M059J (cell line): ENCODE results near the gene HPCAL1. TPM values are rescaled to one million over a fixed set of nuclear protein-coding genes. Genes with fewer than 3 reads are reported as not detected.

Source experiments
- DNase-seq: peaks from one replicate; pipeline ENCODE4 v3.0.0-alpha.2; 2012; ENCODE audit warnings: low read depth
- total RNA-seq: library from RNA; depleted of rRNA; stranded (reverse); fragments of >200 nt; shearing (Covaris generic); gene quantifications from 2 replicates; pipeline ENCODE4 v1.2.3, GENCODE V29; 2014

The HPCAL1 gene
- total RNA-seq, 1 experiment from 2014 or later, result 267 TPM

DNA sequence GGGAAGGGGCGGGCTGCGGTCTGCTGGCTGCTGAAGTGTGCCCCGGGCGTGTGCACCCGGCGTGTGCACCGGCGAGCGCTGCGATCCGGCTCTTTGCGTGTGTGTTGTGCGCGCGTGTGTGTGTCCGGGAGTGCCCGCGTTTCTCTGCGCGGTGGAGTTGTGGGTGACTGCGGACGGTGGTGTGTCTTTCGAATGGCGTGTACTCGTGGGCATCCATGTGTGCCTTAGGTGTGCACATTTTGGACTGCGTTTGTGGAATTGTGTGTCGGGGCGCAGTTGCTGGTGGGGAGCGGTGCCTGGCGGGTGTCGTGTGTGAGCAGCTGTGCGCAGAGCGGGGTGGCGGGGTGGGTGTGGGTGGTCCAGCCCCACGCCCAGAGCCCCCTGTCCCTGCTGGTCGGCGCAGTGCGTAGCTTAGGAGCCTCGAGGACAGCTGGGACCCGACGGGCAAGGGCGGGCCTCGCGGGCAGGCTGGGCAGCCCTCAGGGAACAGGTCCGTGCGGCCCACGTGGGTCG, 533 bp downstream of the HPCAL1 start:
- no peak for DNase-seq

DNA sequence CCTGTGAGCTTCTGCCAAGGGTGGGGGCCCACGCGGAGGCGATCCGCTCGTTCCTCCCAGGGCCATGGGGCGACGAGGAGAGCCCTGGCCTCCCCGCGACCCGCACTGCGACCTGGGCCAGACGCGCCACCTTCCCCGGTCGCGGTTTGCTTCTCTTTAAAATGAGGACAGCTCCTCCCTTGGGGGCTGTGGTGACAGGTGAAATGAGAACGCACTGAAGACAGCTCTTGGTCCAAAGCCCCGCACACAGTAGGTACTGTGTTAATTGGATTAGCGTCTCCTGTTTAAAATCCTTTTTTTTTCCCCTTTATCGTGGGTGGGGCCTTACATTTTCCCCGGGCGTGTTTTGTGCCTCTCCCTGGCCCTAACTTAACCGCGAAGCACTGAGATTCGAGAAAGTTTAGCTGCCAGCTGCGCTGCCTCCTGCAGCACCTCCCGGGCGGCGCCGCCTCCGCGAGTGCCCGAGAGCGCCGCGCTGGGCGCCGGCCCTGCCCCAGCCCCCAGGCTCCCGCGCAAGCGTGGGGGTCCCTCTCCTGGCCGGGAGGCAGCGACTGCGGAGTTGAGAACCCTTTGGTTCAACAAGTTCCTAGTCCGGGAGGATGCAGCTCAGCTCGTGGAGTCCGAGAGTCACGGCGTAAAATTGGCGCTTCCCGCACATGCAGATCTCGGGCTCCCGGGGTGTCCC, 1.1 kb downstream of the HPCAL1 start:
- peak; percentile 64 for DNase-seq

DNA sequence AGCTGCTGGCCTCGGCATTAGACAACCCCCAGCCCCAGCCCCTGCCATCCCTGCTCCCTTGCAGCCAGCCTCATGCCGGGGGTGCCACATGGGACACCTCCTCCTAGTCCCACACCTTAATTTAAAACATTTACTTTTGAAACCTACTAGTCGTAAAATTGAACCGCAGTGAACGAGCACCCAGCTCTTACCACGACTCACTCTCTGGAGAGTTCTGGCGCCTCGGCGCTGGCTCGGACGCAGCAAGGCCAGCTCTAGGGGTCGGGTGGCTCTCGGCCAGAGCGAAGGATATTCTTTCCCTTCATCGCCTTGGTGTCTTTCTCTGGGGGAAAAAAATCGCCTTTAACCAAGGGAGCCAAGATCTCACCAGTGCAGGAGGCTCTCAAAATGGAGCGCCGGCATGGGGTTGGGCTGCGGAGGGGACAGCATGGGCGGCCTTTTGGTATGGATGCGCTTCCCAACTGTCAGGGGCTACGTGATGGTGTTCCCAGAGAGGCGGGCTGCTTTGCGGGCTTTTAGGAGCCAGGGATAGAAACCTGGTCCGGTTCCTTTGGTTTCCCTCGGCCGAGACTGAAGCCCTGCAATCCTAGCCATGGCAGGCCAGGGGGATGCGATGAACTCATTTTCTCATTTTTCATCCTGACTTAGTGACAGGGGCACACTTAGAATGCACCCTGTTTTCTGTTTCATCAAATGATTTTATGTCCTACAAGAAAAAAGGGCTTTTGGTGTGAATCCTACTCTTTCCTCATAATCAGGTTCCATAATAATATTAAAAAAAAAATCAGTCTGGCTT, 2.0 kb downstream of the HPCAL1 start:
- DNase-seq, result no peak

DNA sequence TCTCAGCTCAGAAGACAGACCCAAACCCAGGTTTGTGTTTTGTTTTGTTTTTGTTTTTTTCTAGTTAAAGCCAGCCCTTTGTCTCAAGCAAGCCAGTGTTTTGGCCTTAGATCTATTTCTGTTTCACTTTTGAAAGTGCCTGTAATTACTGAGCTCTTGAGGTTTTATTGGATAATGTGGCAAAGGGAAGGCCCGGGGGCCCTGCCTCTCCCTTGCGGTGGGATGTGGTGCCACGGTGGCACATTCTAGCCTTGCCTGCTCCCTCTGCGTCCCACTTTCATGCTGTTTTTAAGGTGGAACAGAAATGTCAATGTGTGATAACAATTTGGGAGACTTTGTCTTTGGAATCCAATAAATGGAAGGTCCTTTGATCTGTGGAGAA, 2.5 kb downstream of the HPCAL1 start:
- DNase-seq, result peak; percentile 84

DNA sequence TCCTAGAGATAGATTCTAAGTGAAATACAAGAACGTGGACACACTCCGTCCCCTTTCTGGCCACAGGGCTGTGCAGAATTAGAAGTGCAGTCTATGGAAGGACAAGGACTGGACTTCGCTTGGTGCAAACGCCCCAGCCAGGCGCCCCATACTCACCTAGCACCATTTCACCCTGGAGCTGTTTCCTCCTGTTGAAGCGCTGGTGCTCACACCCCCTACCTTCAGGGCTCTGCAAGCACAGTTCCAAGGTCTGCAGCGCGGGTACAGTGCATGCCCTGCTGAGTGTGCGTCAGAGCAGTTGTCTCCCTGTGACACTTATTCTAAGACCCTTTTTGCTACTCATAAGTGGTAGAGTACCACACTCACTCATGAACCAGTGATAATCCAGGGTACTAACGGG, 3.0 kb downstream of the HPCAL1 start:
- no peak for DNase-seq

DNA sequence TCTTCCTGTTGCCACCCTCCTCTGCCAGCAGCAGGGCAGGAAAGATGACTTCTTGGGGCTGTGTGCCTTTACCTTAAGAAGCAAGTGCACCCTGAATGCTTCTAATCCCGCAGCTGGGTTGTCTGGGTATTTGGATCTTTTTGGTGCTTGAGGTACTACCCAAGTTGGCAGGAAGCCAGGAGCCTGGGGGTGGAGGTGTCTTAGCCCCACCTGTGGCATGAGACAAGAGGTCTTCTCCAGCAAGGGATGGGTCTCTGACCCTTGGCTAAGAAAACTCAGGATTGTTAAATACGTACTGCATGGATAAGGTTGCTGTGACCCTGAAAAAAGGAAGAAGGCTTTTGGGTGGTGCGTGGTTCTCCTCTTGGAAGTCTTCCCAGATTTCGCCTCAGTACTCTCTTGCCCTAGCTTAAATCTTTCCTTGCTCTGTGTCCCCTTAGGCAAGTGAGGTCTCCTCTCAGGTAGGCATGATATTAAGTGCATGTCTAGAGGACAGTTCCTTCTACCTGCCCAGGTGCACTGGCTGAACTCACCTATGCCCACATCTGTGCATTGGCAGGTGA, 4.3 kb downstream of the HPCAL1 start:
- no peak for DNase-seq

DNA sequence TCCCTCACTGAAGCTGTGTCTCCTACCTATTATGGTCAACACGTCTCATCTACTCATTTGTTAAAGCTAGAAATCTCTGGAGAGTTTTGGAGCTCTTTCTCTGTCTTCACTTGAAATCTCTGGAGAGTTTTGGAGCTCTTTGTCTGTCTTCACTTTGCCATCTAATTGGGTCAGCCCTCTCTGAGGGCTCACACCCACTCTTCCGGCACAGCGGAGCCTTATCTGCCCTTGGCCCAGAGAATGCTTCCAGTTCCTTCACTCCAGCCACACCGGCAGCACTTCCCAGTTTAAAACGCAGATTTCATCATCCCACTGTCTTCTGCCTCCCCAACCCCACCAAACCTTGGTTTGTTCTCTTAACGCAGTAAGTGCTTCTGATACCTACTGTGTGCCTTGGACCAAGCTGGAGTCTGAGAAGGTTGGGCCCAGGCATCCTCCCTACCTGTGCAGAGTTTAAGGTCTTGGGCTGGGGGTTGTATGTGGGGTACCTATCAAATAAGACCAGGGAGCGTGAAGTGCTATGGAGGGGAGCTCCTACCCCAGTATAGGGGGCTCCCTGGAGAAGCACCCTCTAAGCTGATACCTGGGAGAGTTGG, 5.0 kb downstream of the HPCAL1 start:
- DNase-seq, result no peak

DNA sequence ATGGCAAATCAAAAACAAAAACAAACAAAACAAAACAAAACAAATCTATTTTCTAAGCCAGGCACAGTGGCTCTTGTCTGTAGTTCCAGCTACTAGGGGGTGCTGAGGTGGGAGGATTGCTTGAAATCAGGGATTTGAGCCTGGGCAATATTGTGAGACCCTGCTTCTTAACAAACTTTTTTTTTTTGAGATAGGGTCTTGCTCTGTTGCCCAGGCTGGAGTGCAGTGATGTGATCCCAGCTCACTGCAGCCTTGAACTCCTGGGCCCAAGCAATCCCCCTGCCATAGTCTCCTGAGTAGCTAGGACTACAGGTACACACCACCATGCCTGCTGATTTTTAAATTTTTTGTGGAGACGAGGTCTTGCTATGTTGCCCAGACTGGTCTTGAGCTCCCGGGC, 6.2 kb downstream of the HPCAL1 start:
- no peak for DNase-seq

DNA sequence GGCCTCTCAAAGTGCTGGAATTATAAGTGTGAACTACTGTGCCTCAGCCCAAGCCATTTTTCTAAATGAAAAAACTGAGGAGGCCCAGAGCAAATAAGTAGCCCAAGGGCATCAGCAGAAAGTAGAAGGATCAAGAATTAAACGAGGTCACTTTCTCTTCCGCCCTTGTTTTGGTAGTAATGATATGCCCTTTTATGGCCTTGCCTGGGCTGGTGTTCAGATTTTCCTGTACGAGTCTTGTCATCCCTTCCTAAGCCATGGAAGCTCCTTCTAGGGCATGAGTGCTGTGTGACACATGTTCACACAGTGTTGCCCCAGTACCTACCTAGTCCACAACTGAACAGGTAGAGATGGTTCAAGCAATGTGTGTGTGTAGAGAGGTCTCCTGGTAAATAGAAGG, 6.6 kb downstream of the HPCAL1 start:
- peak; percentile 64 for DNase-seq

DNA sequence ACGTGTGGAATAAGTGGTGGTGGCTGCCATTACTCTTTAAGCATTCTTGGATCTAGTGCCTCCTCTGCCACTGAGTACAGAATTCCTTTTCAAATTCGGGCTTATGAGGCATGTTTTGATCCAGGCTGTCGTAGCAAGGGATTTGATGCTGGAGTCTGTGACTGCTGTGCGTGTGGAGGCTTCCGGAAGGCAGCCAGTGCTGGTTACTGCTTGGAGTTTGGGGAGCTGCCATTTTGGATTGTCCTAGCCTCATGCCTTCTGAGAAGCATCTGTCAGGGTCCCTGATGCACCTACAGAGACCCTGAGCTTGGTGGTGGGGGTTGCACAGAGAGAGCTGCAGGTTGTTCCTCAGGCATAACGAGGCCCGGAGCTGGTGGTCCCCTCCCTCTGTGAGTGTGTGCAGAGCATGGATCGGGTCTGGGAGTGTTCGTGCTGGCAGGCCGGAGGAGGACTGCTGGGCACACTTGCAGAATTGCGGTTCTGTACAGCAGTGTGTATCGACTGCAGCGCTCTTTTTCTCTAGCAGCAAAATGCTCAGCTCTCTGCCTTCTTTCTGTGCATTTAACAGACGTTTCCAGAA, 7.7 kb downstream of the HPCAL1 start:
- no peak for DNase-seq

DNA sequence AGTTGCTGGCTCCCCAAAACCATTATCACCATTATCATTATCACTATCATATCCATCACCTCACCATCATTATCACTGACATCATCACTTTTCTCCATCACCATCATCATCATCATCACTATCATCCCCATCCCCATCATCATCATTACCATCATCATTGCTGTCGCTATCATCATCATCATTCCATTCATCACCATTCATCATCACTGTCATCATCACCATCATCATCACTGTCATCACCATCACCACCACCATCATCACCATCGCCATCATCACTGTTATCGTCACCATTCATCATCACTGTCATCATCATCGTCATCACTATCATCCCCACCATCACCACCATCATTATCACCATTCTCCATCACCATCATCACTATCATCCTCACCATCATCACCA, 9.0 kb downstream of the HPCAL1 start:
- DNase-seq, result no peak

DNA sequence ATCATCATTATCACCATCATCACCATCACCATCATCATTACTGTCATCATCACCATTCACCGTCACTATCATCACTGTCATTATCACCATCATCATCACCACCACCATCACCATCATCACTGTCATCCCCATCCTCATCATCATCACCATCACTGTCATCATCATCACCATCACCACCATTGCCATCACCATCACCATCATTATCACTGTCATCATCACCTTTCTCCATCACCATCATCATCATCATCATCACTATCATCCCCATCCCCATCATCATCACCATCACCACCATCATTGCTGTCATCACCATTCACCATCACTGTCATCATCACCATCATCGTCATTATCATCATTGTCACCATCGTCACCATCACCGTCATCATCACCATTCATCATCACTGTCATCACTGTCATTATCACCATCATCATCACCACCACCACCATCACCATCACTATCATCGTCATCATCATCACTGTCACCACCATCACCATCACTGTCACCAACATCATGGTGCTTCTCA, 9.8 kb downstream of the HPCAL1 start:
- no peak for DNase-seq

DNA sequence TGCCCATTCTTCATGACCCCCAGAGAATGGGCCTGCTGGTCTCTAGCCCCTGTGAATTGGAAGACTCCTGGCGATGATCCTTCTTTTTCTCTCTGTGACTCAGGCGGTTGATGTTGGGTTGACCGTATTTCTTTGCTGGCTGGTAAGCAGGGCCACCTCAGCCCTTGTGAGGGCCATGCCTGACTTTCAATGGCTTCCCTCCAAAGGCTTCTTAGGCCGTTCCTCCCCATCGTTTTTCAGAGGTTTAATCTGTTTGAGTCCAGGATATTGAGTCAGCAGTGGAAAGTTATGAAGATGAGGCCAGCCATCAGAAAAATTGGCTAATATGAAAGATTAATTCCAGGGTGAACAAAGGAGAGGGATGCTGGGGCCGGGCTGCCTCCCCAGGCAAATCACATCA, 13.6 kb downstream of the HPCAL1 start:
- DNase-seq, result no peak

DNA sequence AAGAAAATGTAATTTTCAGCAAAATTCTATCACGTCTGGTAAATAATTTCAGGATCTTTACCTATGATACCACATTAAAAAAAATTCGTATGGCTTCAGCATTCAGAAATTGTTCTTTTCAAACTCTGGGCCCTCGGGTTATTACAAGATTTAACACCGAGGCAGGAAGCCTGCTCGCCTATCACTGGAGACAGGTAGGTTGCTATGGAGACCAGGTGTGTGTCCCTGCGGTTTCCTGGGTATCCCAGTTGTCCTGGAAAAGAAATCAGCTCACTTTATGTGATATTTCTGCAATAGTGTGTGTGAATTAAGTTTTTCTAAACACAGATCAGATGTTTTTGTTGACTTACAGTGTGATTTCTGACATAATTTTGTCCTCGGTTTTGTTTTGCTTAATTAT, 14.2 kb downstream of the HPCAL1 start:
- DNase-seq, result no peak

DNA sequence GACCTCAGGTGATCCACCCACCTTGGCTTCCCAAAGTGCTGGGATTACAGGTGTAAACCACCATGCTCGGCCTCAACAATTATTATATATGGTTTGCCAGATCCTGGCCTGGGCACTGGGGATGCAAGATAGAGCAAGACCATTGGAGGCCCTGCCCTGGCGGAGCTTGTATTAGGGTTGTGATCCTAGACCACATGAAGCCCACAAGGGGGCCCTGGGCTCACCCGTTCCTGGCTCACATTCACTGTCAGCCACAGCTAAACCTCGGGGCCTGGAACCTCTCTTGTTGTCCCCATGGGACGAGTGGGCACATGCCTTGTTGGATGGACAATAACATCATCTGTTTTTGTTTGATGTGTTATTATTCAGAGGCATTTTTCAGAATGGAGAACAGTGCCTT, 14.9 kb downstream of the HPCAL1 start:
- no peak for DNase-seq

DNA sequence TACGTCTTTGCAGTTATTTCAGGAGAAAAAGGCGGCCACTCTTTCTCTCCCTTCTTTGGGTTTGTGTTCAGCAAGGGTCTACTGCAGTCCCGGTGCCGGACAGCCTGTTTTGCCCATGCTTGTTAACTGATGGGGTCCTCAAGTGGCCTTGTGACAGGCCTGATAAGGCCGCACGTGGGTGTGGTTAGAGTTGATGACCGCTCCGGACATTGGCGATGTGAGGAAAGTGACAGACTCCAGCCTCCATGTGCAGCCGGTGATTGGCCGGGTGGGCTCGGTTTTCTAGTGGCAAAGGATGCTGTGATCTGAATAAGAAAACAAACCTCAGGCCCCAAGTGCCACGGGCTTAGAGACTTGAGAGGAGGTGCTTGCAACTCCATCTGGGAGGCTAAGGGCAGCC, 15.6 kb downstream of the HPCAL1 start:
- no peak for DNase-seq

DNA sequence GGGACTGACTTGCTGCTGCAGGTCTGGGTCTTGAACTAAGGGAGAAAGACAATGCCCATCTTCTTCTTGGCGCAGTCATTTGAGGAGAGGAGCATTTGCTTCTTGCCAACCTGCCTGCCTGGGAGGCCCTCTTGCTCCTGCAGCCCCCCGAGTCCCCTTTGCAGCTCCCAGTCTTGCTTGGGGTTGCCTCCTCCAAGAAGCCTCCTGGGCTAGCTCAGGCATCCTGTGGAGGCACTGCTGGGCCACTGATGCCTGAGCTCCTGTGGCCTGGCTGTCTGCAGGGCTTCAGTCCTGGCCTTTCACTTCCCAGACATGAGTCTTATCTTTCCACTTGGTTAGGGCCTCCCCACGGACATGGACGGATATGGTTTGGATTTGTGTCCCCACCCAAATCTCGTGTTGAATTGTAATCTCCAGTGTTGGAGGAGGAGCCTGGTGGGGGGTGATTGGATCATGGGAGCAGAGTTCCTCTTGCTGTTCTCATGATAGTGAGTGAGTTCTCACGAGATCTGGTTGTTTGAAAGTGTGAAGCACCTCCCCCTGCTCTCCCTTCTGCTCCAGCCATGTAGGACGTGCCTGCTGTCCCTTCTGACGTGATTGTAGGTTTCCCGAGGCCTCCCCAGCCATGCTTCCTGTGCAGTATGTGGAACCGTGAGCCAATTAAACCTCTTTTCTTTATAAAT, 17.3 kb downstream of the HPCAL1 start:
- DNase-seq, result no peak

DNA sequence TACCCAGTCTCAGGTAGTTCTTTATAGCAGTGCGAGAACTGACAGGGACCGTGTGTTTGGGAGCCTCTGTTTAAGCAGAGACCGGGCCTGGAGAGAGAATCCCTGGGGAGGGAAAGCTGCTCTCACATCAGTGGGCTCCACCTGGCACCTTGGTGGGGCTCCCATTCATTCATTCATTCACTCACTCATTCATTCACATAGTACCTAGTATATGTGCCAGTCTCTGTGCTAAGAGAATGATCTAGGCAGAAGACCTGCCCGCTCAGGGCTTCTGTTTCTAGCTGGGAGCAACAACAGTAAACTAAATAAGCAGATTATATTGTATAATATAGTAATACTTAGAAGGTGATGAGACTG, 17.8 kb downstream of the HPCAL1 start:
- DNase-seq, result no peak

DNA sequence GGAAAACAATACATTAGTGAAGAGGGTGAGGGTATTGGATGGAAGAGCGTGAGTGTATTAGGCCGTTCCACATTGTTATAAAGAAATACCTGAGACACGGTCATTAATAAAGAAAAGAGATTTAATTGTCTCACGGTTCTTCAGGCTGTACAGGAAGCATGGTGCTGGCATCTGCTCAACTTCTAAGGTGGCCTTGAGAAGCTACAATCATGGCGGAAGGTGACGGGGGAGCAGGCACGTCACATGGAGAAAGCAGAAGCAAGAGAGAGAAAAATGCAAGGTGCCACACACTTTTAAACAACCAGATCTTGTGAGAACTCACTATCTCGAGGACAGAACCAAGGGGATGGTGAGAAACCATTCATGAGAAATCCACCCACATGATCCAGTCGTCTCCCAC, 18.2 kb downstream of the HPCAL1 start:
- no peak for DNase-seq

DNA sequence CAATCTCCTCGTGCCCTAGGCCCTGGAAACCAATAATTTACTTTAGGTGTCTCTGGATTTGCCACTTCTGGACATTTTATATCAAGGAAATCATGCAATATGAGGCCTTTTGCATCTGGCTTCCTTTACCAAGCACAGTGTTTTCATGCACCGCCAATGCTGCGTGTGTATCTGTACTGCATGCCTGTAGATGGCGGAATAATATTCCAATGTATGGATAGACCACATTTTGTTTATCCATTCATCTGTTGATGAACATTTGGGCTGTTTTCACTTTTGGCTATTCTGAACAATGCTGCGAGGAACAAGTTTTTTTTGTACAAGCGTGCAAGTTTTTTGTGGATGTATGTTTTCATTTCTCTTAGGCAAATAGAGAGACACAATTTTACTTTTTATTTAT, 18.9 kb downstream of the HPCAL1 start:
- no peak for DNase-seq

DNA sequence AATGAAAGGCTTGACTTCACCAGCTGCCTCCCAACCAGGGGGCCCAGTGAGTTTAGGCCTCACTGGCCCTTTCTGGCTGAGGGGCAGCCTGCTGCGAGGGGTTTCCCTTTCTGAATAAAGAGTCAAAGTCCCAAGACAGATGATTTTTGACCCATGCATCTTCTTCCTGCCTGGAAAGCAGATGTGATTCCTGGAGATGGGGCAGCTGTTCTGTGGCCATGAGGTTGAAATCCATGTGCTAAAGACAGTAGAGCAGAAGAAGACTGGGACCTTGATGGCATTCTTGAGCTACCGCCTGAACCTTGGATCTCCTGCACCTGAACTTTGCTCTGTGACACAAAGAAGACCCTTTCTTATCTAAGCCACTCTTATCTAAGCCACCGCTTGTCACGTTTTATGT, 19.8 kb downstream of the HPCAL1 start:
- DNase-seq, result no peak

DNA sequence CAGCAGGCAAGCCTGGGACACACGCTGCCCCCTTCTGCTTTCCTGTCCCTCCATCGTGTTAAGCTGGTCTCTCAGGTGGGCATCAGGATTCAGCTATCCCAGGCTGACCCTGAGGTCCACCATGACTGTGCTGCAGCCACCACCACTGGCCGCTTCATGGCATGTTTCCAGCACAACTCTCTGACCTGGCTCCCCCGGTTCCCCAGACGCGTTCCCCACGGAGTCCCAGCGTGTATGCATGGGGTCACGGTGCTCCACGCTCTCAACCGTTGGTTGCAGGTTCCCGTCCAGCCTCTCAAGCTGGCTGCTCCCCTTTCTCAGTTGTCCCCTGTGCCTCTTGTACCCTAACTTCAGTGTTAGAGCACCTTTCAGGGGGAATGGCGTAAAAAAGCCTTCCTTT, 20.3 kb downstream of the HPCAL1 start:
- DNase-seq, result no peak
